ENCODE results near the gene SLC39A13.

Gene SLC39A13

DNA sequence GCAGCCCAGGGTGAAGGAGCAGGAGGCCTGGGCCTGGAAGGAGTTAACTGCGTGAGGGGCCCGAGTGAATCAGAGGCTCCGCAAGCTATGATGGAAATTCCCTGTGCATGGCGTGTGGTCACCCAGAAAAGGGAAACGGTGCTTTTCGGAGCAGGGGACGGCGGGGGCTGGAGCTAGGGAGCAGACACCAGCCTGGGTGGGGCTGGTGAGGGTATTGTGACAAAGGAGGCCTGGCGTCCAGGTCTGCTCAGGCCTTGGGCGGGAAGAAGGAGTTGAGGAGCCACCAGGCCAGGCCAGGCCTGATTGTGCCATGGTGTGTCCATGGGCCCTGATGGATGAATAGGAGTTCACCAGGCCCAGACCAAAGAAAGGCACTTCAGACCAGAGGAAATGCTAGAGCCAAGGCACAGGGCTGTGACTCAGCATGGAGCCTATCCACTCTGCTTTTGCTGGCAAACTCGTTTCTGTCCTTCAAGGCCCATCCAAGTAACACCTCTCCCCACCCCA lies 17.3 kb upstream of the SLC39A13 start:
- TF ChIP-seq, protein P1, sequence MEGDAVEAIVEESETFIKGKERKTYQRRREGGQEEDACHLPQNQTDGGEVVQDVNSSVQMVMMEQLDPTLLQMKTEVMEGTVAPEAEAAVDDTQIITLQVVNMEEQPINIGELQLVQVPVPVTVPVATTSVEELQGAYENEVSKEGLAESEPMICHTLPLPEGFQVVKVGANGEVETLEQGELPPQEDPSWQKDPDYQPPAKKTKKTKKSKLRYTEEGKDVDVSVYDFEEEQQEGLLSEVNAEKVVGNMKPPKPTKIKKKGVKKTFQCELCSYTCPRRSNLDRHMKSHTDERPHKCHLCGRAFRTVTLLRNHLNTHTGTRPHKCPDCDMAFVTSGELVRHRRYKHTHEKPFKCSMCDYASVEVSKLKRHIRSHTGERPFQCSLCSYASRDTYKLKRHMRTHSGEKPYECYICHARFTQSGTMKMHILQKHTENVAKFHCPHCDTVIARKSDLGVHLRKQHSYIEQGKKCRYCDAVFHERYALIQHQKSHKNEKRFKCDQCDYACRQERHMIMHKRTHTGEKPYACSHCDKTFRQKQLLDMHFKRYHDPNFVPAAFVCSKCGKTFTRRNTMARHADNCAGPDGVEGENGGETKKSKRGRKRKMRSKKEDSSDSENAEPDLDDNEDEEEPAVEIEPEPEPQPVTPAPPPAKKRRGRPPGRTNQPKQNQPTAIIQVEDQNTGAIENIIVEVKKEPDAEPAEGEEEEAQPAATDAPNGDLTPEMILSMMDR (conservative IDR thresholded peaks at IDR 0.05; ENCODE audit: low read depth, low read length): no peak
- H3K4me3 ChIP-seq (ENCODE audit: low read depth, low read length): no peak overlapping the region
- no peak for DNase-seq (ENCODE audit: low read depth)

DNA sequence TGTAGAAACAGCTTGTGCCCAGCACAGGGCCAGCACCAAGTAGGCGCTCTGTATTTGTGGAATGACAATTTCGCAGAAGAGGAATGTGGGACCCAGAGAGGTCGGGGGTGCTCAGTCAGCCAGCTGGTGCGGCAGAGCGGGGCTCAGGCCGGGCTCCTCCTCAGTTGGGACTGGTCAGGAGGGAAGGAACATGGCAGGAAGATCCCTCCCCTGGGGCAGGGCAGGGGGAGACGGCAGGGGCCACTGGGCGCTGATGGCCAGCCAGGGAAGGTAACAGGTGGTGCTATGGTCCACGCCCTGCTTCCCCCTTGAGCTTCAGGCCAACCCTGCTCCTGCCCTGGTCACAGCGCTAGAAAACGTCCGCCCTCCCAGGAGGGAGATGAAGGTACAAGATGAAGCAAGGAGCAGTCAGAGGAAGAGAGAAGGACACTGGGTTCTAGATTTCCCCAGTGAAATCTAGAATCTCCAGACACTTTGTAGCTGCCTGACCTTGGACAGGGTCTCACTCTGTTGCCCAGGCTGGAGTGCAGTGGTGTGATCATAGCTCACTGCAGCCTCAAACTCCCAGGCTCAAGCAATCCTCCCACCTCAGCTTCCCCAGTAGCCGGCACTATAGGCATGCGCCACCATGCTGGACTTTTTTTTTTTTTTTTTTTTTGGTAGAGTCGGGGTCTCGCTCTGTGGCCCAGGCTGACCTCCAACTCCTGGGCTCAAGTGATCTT lies 16.5 kb upstream of the SLC39A13 start:
- H3K4me3 ChIP-seq (ENCODE audit: low read depth, low read length): no peak overlapping the region
- no peak for DNase-seq (ENCODE audit: low read depth)
- TF ChIP-seq, protein P1 (conservative IDR thresholded peaks at IDR 0.05; ENCODE audit: low read depth, low read length): no peak

DNA sequence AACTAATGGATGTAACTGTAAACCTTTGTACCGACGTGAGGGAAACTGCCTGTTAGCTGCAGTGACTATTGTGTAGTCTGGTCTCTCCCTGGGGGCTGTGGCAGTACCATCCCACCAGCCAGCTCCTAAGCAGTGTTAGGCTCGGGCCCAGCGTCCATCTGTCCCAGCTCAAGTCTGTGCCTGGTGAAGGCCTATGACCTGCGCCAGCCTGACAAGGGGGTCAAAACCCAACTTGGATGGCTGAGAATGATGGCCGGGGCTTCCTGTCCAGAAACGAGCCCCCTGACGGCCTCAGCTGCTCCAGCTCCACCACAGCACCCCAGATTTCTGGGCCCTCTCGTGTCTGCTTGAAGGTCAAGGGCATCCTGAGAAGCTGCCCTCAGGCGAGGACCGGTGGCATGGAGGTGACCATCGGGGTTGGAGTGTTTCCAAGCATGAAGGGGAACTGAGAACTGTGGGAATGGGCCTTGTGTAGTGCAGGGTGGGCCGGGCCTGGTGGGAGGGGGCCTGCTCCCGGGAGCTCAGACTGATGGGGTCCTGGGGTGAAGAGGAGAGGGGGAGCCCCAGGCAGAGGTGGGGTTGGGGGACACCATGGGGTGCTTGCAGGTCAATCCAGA lies 15.7 kb upstream of the SLC39A13 start:
- H3K4me3 ChIP-seq (ENCODE audit: low read depth, low read length): no peak overlapping the region
- DNase-seq (ENCODE audit: low read depth): no peak
- TF ChIP-seq, protein P1 (conservative IDR thresholded peaks at IDR 0.05; ENCODE audit: low read depth, low read length): no peak

DNA sequence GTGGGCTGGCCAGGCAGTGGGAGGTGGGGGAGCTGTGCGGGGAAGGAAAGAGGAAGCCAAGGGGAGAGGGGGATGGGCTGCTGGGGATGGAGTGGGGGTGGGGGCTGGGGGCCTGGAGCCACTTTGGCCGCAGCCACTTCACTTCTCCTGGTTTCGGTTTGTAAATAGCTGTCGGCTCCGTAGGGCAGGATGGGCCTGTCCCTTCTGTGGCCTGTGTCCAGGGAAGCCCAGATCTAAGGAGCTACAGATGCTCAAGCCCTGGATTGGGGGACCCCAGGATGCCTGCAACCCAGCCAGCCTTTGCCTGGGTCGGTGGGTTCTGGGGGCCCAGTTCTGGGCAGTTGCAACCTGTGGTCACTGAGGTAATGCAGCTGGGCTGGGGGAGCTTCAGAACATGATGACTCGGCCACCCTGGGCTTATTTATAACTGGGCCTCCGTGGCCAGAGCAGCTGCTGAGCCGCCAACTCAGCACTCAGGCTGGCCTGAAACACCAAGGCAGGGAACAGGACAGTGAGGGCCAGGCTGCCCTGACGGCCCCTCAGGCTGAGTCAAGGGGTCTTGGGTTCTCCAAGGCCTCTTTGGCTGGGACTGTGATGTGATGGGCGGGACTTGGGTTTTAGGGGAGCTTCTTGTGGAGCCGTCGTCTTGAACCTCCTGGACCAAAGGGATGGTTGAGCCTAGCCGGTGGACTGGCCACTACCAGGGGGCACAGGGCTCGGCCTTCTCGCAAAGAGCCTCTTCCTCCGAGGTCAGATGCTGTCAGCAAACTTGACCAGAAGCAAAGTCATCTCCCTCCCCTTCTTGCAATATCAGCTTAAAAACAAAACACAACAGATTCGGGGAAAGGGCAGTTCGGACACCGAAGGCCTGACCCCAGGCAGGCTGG lies 15.0 kb upstream of the SLC39A13 start:
- TF ChIP-seq, protein P1 (conservative IDR thresholded peaks at IDR 0.05; ENCODE audit: low read depth, low read length): no peak
- peak; percentile 69 for DNase-seq (ENCODE audit: low read depth)
- no peak overlapping the region for H3K4me3 ChIP-seq (ENCODE audit: low read depth, low read length)

DNA sequence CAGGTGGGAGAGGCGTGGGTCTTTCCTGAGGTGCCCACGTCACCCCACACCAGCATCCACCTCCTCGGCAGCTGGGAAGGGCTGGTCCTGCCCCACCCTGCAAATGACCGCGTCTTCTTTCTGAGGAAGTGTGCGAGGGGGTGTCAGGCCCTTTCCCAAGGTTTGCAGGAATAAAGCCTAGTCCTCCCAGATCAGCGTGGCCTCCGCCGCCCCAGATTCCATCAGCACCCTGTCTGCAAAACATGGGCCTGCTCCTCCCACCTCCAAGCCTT lies 14.4 kb upstream of the SLC39A13 start:
- DNase-seq (ENCODE audit: low read depth): no peak
- TF ChIP-seq, protein P1 (conservative IDR thresholded peaks at IDR 0.05; ENCODE audit: low read depth, low read length): no peak
- no peak overlapping the region for H3K4me3 ChIP-seq (ENCODE audit: low read depth, low read length)

DNA sequence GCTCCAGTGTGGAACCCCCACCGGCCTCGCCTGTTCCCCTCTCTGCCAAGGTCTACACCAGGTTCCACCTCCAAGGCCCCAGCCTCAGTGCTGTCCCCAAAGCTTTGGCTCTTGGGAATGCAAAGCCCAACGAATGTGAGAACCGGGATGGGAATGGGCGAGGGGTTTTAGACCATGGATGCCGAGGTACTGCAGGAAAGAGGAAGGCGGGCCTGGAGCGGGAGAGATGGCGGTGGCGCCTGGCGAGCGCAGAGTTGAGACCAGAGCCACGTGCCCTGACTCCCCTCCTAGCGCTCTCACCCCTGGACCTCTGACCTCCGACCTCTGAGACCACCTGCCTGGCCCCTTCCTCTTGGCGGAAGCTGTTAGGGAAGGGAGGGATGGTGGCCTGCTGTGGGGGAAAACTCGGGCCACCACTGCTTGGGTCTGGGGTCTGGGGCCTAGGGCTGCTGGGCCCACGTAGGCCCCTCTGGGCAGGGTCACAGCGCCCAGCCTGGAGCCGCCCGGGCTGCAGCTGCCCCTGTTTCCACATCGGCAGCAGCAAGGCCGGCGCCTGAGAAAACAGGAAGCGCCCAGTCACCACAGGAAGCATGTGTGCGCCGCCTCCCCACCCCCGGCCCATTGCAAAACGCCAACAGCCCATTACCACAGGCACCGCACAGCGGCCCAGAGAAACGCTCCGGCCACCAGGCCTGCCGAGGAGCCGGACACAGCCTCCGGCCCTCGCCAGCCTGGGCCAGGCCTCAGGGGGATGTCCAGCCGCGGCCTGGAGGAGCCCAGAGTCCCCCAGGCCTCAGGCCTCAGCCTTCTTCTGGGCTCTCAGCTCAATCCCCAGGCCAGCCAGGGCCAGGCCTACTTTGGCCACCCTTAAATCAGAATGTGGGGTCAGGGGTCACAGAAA lies 13.8 kb upstream of the SLC39A13 start:
- no peak overlapping the region for H3K4me3 ChIP-seq (ENCODE audit: low read depth, low read length)
- TF ChIP-seq, protein P1 (conservative IDR thresholded peaks at IDR 0.05; ENCODE audit: low read depth, low read length): no peak
- peak; percentile 88 for DNase-seq (ENCODE audit: low read depth)
